ENCODE results near the gene PTPRM.
A peak's percentile ranks its signal among the peaks of the same experiment; 100 is the strongest.
"Not testable (repeated sequence)": the region's sequence is repeated elsewhere in the genome, so short reads cannot be mapped to it uniquely, and the experiment has no call there.

PTPRM gene

DNA sequence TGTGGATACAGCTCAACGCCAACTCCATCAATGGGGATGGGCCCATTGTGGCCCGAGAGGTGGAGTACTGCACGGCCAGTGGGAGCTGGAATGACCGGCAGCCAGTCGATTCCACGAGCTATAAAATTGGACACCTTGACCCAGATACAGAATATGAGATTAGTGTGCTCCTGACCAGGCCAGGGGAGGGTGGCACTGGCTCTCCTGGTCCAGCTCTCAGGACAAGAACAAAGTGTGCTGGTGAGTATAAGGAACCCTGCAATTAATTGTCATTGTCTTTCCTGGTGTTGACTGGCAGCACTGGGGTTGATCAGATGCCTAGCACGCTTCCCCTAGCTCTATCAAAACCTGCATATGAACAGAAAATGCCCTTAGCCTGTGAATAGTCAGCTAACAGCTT, 388.1 kb downstream of the PTPRM start:
- DNase-seq: no peak

DNA sequence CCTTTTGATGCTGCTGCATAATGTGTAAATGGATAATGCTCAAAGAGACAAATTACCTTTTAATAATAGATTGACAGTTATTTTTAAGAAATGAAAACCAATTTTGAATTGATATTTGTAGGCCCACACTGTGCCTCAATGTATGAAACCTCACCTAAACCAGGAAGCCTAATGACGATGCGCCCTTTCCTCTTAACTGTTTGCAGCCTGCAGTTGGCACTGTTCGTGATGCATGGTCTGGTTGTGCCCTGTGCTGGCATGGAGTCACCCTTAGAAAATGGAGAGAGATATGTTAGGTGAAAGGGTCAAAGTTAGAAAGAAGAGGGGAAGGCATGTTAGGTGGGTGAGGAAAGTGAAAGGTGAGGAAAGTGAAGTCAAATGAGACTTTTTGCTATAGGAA, 390.2 kb downstream of the PTPRM start:
- no peak for DNase-seq

- DNase-seq: no peak
Observed at GRCh38 chr18:7958081-7958896, 391.2 kb downstream of the PTPRM start.

DNA sequence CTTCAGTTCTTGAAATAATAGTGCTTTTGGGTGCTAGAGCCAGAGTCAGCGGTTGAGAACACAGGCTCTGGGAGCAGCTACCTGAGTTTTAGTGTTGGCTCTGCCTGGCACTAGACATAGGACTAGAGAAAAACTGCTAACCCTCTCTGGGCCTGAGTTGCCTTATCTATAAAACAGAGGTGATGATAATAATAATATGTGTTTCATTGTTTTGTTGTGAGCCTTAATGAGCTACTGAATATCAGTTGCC, 391.7 kb downstream of the PTPRM start:
- DNase-seq: no peak

DNA sequence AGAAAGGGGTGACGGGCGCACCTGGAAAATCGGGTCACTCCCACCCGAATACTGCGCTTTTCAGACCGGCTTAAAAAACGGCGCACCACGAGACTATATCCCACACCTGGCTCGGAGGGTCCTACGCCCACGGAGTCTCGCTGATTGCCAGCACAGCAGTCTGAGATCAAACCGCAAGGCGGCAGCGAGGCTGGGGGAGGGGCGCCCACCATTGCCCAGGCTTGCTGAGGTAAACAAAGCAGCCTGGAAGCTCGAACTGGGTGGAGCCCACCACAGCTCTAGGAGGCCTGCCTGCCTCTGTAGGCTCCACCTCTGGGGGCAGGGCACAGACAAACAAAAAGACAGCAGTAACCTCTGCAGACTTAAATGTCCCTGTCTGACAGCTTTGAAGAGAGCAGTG, 399.6 kb downstream of the PTPRM start:
- not testable (repeated sequence) for DNase-seq

- no peak for DNase-seq
Observed at GRCh38 chr18:7974200-7974874, 407.2 kb downstream of the PTPRM start.

DNA sequence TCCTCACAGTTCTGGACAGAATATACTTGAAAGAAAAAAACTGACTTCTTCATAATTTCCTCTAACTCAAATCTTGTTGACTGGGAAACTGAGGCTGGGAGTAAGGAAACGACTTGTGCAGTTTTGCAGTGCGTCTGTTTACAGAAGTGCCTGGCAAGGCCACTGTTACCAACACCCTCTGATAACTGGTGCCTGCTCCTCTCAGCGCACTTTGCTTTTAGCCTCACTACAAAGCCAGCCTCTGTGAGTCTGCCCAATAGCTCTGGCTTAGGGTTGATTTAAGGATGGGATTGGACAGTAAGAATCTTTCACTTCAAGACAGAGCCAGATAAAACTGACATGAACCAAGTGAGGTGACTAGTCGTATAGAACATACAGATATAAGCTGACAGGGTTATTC, 410.8 kb downstream of the PTPRM start:
- DNase-seq: no peak

- DNase-seq: no peak
Observed at GRCh38 chr18:7978834-7979233, 411.7 kb downstream of the PTPRM start.

GRCh38 chr18:7979714-7980113, 412.6 kb downstream of the PTPRM start:
- DNase-seq: no peak

- no peak for DNase-seq
Observed at GRCh38 chr18:7980136-7980535, 413.0 kb downstream of the PTPRM start.

DNA sequence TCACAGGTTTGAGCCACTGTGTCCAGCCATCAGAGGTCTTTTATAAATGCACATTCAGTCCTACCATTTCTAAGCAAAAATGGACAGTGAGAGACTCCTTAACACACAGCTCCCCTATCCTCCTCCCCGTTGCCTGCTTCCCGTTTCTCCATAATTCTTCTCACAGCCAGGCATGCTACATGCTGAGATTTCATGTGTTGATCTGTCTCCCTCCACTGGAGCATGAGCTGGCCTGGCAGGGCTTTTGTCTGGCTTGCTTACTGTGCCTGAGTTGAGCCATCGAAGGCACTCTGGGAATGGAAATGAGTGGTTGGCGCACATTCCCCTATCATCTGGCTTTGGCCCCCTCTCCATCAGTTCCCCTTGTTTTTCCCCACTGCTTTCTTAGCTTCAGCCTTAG, 413.5 kb downstream of the PTPRM start:
- peak; percentile 62 for DNase-seq

GRCh38 chr18:7982216-7982615, 415.1 kb downstream of the PTPRM start:
- no peak for DNase-seq

GRCh38 chr18:7987284-7987976, 420.3 kb downstream of the PTPRM start:
- DNase-seq: no peak

DNA sequence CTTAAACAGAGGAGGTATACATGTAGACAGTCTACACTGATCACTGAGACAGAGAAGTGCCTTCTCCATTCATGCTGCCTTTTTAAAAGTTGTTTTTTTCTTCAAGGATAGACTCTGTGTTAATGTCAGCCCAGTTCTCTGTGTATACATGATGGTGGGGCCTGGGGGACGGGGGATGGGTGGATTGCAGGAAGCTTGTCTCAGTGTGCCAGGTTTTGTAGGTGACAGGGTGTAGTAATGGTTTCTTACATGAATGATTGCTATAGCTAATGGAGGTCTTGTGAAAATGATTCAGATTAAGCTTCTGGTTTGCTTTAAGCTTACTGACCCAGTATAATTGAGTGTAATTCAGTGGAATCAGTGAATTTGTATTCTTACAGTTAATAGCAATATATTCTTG, 423.6 kb downstream of the PTPRM start:
- peak; percentile 47 for DNase-seq

- no peak for DNase-seq
Observed at GRCh38 chr18:8001711-8002301, 434.7 kb downstream of the PTPRM start.

- DNase-seq: peak; percentile 72
Observed at GRCh38 chr18:8003878-8004675, 437.0 kb downstream of the PTPRM start.

- no peak for DNase-seq
Observed at GRCh38 chr18:8004792-8005191, 437.7 kb downstream of the PTPRM start.

- DNase-seq: no peak
Observed at GRCh38 chr18:8005870-8006569, 438.9 kb downstream of the PTPRM start.

- no peak for DNase-seq
Observed at GRCh38 chr18:8006979-8007378, 439.9 kb downstream of the PTPRM start.

DNA sequence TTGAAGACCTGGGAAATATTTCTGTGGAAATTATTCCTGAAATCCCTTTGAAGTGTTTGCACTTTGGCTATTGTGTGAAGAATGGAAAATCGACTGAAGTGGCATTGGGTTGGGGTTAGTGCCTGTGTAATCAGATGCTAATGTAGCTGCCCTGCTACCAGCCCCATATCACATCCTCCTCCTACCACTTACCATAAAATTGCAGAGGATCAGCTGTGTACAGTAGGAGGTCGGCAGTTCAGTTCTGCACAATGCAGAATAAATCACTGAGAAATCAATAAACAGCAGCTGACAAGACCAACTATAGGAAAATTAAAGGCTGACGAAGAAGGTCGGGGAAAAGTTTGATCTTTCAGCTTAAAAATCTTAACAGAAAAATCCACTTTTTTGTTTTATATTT, 440.9 kb downstream of the PTPRM start:
- peak; percentile 49 for DNase-seq

GRCh38 chr18:8011361-8011760, 444.2 kb downstream of the PTPRM start:
- DNase-seq: no peak

DNA sequence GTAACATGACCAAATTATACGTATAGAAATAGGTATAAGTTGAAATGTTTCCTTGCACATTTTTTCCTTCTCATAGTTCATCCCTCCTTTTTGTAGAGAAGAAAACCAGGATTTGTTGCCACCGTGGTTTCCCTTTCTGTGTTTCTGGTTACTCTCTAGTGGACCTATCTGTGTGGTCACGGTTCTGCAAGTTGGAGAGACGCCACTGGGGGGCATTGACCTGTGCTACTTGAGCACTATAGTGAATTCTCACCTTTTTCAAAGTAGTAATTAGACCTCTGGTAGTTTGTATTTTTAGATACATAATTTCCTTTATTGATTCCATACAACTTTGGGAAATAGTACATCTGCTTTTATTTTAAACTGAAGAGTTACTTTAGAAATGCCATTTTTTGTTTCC, 444.8 kb downstream of the PTPRM start:
- DNase-seq: no peak
